Measurements from ENCODE around the gene MEIKIN.
"Not testable (repeated sequence)": the region's sequence is repeated elsewhere in the genome, so short reads cannot be mapped to it uniquely, and the experiment has no call there.

DNA sequence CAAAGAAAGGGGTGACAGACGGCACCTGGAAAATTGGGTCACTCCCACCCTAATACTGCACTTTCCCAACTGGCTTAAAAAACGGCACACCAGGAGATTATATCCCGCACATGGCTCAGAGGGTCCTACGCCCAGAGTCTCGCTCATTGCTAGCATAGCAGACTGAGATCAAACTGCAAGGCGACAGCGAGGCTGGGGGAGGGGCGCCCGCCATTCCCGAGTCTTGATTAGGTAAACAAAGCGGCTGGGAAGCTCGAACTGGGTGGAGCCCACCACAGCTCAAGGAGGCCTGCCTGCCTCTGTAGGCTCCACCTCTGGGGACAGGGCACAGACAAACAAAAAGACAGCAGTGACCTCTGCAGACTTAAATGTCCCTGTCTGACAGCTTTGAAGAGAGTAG is 74.2 kb downstream of the MEIKIN start:
- TF ChIP-seq, protein P1, sequence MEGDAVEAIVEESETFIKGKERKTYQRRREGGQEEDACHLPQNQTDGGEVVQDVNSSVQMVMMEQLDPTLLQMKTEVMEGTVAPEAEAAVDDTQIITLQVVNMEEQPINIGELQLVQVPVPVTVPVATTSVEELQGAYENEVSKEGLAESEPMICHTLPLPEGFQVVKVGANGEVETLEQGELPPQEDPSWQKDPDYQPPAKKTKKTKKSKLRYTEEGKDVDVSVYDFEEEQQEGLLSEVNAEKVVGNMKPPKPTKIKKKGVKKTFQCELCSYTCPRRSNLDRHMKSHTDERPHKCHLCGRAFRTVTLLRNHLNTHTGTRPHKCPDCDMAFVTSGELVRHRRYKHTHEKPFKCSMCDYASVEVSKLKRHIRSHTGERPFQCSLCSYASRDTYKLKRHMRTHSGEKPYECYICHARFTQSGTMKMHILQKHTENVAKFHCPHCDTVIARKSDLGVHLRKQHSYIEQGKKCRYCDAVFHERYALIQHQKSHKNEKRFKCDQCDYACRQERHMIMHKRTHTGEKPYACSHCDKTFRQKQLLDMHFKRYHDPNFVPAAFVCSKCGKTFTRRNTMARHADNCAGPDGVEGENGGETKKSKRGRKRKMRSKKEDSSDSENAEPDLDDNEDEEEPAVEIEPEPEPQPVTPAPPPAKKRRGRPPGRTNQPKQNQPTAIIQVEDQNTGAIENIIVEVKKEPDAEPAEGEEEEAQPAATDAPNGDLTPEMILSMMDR (IDR thresholded peaks at IDR 0.05; ENCODE audit: low read depth, low read length, missing input control), result not testable (repeated sequence)
- not testable (repeated sequence) for TF ChIP-seq GABPA (IDR thresholded peaks at IDR 0.05 in 1 of 2, conservative IDR thresholded peaks at IDR 0.05 in 1 of 2); RAD21 (IDR thresholded peaks at IDR 0.05); RXRA (IDR thresholded peaks at IDR 0.05); EGR1 (IDR thresholded peaks at IDR 0.05; ENCODE audit: low read depth in 2 of 2)
- TF ChIP-seq, protein P2, sequence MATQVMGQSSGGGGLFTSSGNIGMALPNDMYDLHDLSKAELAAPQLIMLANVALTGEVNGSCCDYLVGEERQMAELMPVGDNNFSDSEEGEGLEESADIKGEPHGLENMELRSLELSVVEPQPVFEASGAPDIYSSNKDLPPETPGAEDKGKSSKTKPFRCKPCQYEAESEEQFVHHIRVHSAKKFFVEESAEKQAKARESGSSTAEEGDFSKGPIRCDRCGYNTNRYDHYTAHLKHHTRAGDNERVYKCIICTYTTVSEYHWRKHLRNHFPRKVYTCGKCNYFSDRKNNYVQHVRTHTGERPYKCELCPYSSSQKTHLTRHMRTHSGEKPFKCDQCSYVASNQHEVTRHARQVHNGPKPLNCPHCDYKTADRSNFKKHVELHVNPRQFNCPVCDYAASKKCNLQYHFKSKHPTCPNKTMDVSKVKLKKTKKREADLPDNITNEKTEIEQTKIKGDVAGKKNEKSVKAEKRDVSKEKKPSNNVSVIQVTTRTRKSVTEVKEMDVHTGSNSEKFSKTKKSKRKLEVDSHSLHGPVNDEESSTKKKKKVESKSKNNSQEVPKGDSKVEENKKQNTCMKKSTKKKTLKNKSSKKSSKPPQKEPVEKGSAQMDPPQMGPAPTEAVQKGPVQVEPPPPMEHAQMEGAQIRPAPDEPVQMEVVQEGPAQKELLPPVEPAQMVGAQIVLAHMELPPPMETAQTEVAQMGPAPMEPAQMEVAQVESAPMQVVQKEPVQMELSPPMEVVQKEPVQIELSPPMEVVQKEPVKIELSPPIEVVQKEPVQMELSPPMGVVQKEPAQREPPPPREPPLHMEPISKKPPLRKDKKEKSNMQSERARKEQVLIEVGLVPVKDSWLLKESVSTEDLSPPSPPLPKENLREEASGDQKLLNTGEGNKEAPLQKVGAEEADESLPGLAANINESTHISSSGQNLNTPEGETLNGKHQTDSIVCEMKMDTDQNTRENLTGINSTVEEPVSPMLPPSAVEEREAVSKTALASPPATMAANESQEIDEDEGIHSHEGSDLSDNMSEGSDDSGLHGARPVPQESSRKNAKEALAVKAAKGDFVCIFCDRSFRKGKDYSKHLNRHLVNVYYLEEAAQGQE (IDR thresholded peaks at IDR 0.05), result not testable (repeated sequence)
- TF ChIP-seq, protein P3, sequence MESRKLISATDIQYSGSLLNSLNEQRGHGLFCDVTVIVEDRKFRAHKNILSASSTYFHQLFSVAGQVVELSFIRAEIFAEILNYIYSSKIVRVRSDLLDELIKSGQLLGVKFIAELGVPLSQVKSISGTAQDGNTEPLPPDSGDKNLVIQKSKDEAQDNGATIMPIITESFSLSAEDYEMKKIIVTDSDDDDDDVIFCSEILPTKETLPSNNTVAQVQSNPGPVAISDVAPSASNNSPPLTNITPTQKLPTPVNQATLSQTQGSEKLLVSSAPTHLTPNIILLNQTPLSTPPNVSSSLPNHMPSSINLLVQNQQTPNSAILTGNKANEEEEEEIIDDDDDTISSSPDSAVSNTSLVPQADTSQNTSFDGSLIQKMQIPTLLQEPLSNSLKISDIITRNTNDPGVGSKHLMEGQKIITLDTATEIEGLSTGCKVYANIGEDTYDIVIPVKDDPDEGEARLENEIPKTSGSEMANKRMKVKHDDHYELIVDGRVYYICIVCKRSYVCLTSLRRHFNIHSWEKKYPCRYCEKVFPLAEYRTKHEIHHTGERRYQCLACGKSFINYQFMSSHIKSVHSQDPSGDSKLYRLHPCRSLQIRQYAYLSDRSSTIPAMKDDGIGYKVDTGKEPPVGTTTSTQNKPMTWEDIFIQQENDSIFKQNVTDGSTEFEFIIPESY (IDR thresholded peaks at IDR 0.05), result not testable (repeated sequence)
